ENCODE results near the gene ZNF512B.

- TF ChIP-seq CTCF (conservative IDR thresholded peaks at IDR 0.05; ENCODE audit: low read length) (no peak), EZH2phosphoT487 (IDR thresholded peaks at IDR 0.05; ENCODE audit: borderline replicate concordance, low read depth, low read length) (no peak)
These were observed 23.5 kb downstream of the ZNF512B start for GRCh38 chr20:63945921-63946920.
